Spleen (tissue), 7 donors: ENCODE measurements around the gene FAM76B.

Experiments
- POLR2A ChIP-seq, 3 donors: fragments of 450-650 bp; IDR thresholded peaks; one replicate each; pipeline ENCODE4 v1.5.1; 2017; ENCODE audit warnings: antibody characterized with exemption in 3 of 3, mild to moderate bottlenecking in 1 of 3
- POLR2AphosphoS5 ChIP-seq, 3 donors: sonication (generic); formaldehyde crosslinking; IDR thresholded peaks; one replicate each; pipeline ENCODE4 v1.5.1; 2017; ENCODE audit warnings: antibody characterized with exemption in 3 of 3
- TF ChIP-seq, protein P1 (sequence below), 11 experiments: fragments of 200-600 bp in 7 of 11; fragments of 450-650 bp in 4 of 11; sonication (generic) in 4 of 11; IDR thresholded peaks in 8 of 11; conservative IDR thresholded peaks in 3 of 11; 1 replicate in 7 of 11; 2 replicates in 4 of 11; pipeline versions ENCODE4 v1.4.0 to v1.8.0; 2016 to 2021; ENCODE audit warnings: antibody characterized with exemption in 11 of 11, inconsistent platforms in 4 of 11, mild to moderate bottlenecking in 1 of 11
- donor health status: DM: no; HTN: no; CAD: no; lungs with moderate emphysema.
- donor health status: DM: no; HTN: no; CAD: no.
- donor health status: DM: no; HTN: no; CAD: no.

DNA sequence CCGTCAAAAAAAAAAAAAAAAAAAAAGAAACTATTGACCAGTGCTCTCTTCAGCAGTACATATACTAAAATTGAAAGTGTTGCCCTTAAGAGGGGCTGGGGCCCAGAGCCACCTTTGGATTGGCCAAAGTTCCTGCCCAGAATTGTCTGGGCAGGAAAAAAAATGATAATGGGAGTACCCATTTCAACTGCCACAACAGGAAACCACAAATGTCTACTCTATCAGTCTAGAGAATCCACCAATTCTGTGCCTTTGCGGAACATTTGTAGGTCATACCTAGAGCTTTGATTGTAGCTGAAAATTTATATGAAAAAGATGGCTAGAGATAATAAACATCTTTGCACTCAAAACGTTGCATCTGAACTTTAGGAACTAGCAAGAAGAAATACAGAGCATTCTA is 69.4 kb downstream of the FAM76B start:
- TF ChIP-seq, protein P1, sequence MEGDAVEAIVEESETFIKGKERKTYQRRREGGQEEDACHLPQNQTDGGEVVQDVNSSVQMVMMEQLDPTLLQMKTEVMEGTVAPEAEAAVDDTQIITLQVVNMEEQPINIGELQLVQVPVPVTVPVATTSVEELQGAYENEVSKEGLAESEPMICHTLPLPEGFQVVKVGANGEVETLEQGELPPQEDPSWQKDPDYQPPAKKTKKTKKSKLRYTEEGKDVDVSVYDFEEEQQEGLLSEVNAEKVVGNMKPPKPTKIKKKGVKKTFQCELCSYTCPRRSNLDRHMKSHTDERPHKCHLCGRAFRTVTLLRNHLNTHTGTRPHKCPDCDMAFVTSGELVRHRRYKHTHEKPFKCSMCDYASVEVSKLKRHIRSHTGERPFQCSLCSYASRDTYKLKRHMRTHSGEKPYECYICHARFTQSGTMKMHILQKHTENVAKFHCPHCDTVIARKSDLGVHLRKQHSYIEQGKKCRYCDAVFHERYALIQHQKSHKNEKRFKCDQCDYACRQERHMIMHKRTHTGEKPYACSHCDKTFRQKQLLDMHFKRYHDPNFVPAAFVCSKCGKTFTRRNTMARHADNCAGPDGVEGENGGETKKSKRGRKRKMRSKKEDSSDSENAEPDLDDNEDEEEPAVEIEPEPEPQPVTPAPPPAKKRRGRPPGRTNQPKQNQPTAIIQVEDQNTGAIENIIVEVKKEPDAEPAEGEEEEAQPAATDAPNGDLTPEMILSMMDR (IDR thresholded peaks at IDR 0.05 in 8 of 11, conservative IDR thresholded peaks at IDR 0.05 in 3 of 11), result no peak
- TF ChIP-seq POLR2A (IDR thresholded peaks at IDR 0.05) (no peak), POLR2AphosphoS5 (IDR thresholded peaks at IDR 0.05) (no peak)
